Endodermal cell (in vitro differentiated cells): ENCODE results near the gene HAL. TPM values are rescaled to one million over a fixed set of nuclear protein-coding genes. Genes with fewer than 3 reads are reported as not detected.

Experiments used
- DNase-seq: peaks from one replicate; pipeline ENCODE4 v3.0.0-alpha.2; 2017
- H3K27ac ChIP-seq: 2 replicates; pipeline ENCODE4 v1.5.1; 2013; ENCODE audit warnings: mild to moderate bottlenecking, low read depth, low read length, moderate library complexity
- H3K27me3 ChIP-seq: 2 replicates; pipeline ENCODE4 v1.6.1; 2013; ENCODE audit warnings: mild to moderate bottlenecking, low read length, moderate library complexity; ENCODE audit not compliant: insufficient read depth, control insufficient read depth, poor library complexity, severe bottlenecking
- H3K36me3 ChIP-seq: 2 replicates; pipeline ENCODE4 v1.7.0; 2013; ENCODE audit warnings: mild to moderate bottlenecking, low read length, moderate library complexity; ENCODE audit not compliant: control insufficient read depth, insufficient read depth
- H3K4me1 ChIP-seq: one replicate; pipeline ENCODE4 v1.7.0; 2013; ENCODE audit warnings: low read length; ENCODE audit not compliant: control insufficient read depth, insufficient read depth
- H3K4me3 ChIP-seq: 2 replicates; pipeline ENCODE4 v1.5.1; 2013; ENCODE audit warnings: mild to moderate bottlenecking, low read length, moderate library complexity
- H3K9ac ChIP-seq: 2 replicates; pipeline ENCODE4 v1.6.1; 2013; ENCODE audit warnings: mild to moderate bottlenecking, low read length, moderate library complexity; ENCODE audit not compliant: poor library complexity, severe bottlenecking; ENCODE audit errors: extremely low read depth
- H3K9me3 ChIP-seq: 2 replicates; pipeline ENCODE4 v1.6.1; 2013; ENCODE audit warnings: mild to moderate bottlenecking, low read length, moderate library complexity; ENCODE audit not compliant: control insufficient read depth
- H3K27ac Mint-ChIP-seq: 2 replicates; pipeline ENCODE4 v1.8.0; 2020; ENCODE audit warnings: mixed read lengths
- H3K27me3 Mint-ChIP-seq: 2 replicates; pipeline ENCODE4 v1.8.0; 2021; ENCODE audit warnings: mild to moderate bottlenecking, mixed read lengths; ENCODE audit not compliant: insufficient read depth
- H3K36me3 Mint-ChIP-seq: 2 replicates; pipeline ENCODE4 v1.8.0; 2020; ENCODE audit warnings: low read depth, mixed read lengths
- H3K4me1 Mint-ChIP-seq: 2 replicates; pipeline ENCODE4 v1.8.0; 2020; ENCODE audit warnings: mixed read lengths
- H3K4me3 Mint-ChIP-seq: 2 replicates; pipeline ENCODE4 v1.8.0; 2020; ENCODE audit warnings: mild to moderate bottlenecking, moderate library complexity, mixed read lengths
- H3K9me3 Mint-ChIP-seq: 2 replicates; pipeline ENCODE4 v1.8.0; 2020; ENCODE audit warnings: mild to moderate bottlenecking, mixed read lengths
- WGBS, 2 experiments: methylation state at CpG; one replicate each; pipeline versions ENCODE4 v1.1.5 to v1.1.7; 2013; ENCODE audit warnings: missing lambda C conversion rate in 2 of 2, mixed read lengths in 1 of 2; ENCODE audit not compliant: insufficient coverage in 1 of 2, insufficient read length in 1 of 2; 5-methylcytosine and 5-hydroxymethylcytosine counted together
- total RNA-seq, 2 donors: library from RNA; stranded (reverse); fragmentation: NEBNext Ultra II Directional in 1 of 2; extraction: Animal tissue kit (Norgen Biotek cat#: 25700) in 1 of 2; gene quantifications; 2 replicates in 1 of 2; 3 replicates in 1 of 2; pipeline ENCODE4 v1.2.1, GENCODE V29; 2021
- TF ChIP-seq, protein P1 (sequence below): fragments of 200-600 bp; sonication (generic); conservative IDR thresholded peaks from 2 replicates; pipeline ENCODE4 v1.5.0; 2021; ENCODE audit warnings: antibody characterized with exemption, mild to moderate bottlenecking

The HAL gene
- total RNA-seq, 2 donors from 2014 or later = 0.31 to 0.49 TPM

DNA sequence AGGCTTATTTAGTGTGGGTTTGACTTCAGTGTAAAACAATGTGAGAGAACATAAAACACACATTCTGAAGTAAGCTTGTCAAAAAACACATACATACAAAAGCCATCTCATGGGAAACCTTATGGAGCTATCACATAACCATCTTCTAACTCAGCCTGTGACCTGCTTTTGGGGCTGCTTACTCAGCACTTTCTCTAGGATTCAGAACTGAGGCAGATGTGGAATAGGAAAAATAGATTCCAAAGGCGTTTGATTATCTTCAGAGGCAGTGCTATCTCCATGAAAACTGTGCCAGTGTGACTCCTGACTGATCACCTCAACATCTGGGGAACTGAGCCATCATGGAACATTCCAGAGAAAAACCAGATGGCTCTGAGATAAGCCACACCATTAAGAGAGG is 13.5 kb downstream of the HAL start:
- Mint-ChIP-seq H3K36me3 (no peaks in the 10 kb centered on the region), H3K27me3 (peaks cover 2% of the 10 kb centered on the region), H3K27ac (no peak overlapping the region), H3K9me3 (no peaks in the 10 kb centered on the region), H3K4me1 (peaks cover 16% of the 10 kb centered on the region), H3K4me3 (no peak overlapping the region)
- TF ChIP-seq, protein P1, sequence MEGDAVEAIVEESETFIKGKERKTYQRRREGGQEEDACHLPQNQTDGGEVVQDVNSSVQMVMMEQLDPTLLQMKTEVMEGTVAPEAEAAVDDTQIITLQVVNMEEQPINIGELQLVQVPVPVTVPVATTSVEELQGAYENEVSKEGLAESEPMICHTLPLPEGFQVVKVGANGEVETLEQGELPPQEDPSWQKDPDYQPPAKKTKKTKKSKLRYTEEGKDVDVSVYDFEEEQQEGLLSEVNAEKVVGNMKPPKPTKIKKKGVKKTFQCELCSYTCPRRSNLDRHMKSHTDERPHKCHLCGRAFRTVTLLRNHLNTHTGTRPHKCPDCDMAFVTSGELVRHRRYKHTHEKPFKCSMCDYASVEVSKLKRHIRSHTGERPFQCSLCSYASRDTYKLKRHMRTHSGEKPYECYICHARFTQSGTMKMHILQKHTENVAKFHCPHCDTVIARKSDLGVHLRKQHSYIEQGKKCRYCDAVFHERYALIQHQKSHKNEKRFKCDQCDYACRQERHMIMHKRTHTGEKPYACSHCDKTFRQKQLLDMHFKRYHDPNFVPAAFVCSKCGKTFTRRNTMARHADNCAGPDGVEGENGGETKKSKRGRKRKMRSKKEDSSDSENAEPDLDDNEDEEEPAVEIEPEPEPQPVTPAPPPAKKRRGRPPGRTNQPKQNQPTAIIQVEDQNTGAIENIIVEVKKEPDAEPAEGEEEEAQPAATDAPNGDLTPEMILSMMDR = no peak
- H3K9ac ChIP-seq = no peak overlapping the region
- no peaks in the 10 kb centered on the region for H3K36me3 ChIP-seq
- H3K4me1 ChIP-seq = no peaks in the 10 kb centered on the region
- no peak overlapping the region for H3K27ac ChIP-seq
- no peak for DNase-seq
- no peak overlapping the region for H3K4me3 ChIP-seq
- WGBS, 2 experiments = 90 to 91% methylated on average over 1 of the region's 1 CpG
- H3K9me3 ChIP-seq = no peaks in the 10 kb centered on the region
- peaks cover 9% of the 10 kb centered on the region for H3K27me3 ChIP-seq

DNA sequence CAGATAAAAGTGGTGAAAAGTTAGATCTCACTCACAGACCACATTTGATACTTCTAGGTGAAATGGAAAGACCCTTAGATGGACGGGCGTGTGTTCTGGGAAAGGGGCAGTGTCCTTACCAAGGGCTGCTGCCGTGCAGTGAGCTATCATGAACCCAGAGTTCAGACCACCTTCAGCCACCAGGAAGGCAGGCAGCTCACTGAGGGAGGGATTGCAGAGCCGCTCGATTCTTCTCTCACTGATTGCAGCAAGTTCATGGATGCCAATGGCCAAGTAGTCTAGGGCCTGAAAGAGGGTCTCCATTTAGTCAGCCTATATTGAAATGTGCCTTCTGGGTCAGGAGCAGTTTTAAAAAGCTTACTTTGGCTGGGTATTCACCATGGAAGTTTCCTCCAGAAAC is 15.7 kb downstream of the HAL start:
- DNase-seq = no peak
- WGBS, 2 experiments = 93 to 97% methylated on average over 4 to 5 of the region's 5 CpGs
- Histone ChIP-seq H3K36me3 (no peaks in the 10 kb centered on the region), H3K27me3 (peaks cover 4% of the 10 kb centered on the region), H3K4me3 (no peak overlapping the region), H3K9me3 (no peaks in the 10 kb centered on the region), H3K9ac (no peak overlapping the region), H3K27ac (no peak overlapping the region), H3K4me1 (no peaks in the 10 kb centered on the region)
- Mint-ChIP-seq H3K27ac (no peak overlapping the region), H3K4me3 (no peak overlapping the region), H3K9me3 (no peaks in the 10 kb centered on the region), H3K36me3 (no peaks in the 10 kb centered on the region), H3K4me1 (peaks cover 10% of the 10 kb centered on the region), H3K27me3 (peaks cover 2% of the 10 kb centered on the region)
- TF ChIP-seq, protein P1 = no peak

DNA sequence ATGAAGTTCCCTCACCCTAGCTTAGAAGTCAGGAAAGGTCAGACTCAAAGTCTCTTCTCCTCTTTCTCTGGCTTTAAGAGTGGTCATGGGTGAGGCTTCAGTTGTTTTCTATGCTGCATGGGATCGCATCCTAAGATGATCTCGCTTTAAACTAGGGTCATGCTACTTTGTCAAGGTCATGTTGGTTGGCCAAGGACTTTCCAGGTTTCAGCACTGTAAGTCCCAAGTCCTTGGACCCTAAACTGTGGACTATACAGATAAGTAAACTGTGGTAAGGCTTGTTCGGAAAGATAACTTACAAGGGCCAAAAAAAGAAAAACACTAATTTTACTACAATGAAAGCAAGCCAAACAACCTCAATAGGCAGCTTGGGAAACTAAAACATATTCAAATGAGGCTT is 17.4 kb downstream of the HAL start:
- H3K36me3 Mint-ChIP-seq = no peaks in the 10 kb centered on the region
- Histone ChIP-seq H3K4me3 (no peak overlapping the region), H3K9ac (no peak overlapping the region), H3K9me3 (no peaks in the 10 kb centered on the region), H3K36me3 (no peaks in the 10 kb centered on the region), H3K4me1 (no peaks in the 10 kb centered on the region), H3K27me3 (peaks cover 4% of the 10 kb centered on the region), H3K27ac (no peak overlapping the region)
- TF ChIP-seq, protein P1 = no peak
- no peak overlapping the region for H3K4me3 Mint-ChIP-seq
- H3K9me3 Mint-ChIP-seq = no peaks in the 10 kb centered on the region
- DNase-seq = no peak
- H3K27ac Mint-ChIP-seq = no peak overlapping the region
- 92 to 96% methylated on average over 3 of the region's 3 CpGs for WGBS, 2 experiments
- peaks cover 10% of the 10 kb centered on the region for H3K4me1 Mint-ChIP-seq
- H3K27me3 Mint-ChIP-seq = peaks cover 2% of the 10 kb centered on the region
